Measurements from ENCODE around the gene NIT1.

DNA sequence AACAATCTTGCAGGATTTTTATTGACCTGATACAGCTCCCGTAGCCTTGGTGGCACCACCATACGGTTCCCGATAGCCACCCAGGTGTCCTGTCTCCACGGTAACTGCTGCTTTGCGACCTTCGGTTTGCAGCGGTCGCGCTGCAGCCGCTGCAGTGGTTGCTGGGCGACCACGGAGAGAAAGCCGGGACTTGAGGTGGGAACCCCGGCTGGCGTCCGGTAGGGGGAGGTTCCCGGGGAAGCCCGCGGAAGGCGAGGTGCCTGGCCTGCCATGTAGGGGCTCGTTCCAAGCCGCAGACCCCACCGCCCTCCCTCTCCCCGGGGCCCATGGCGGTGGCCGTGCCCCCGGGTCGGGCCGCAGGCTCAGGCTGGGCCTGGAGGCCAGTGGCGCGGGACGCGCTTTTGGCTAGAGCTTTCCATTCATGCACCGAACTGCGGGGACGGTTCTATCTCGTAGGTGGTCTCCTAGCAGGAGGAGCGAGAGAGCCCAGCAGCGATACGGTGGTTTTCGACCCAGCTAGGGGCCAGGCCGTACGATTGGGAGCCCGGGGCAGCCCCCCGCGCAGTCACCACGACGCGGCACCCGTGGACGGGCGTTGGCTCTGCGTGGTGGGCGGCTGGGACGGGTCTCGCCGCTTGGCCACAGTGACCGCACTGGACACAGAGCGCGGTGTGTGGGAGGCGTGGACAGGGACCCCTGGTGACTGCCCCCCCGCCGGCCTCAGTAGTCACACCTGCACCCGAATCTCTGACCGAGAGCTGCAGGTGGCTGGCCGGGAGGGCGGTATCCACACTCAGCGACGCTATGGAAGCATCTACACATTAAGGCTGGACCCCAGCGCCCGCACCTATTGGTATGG, 19.5 kb upstream of the NIT1 start, which contains the start of gene KLHDC9:
- TF ChIP-seq POLR2A (IDR thresholded peaks at IDR 0.05; ENCODE audit: low read depth, low read length) (no peak), POLR2AphosphoS5 (IDR thresholded peaks at IDR 0.05; ENCODE audit: low read depth, low read length) (no peak)
